Esophagus muscularis mucosa (tissue), 4 donors: ENCODE results near the gene ALS2. TPM values are rescaled to one million over a fixed set of nuclear protein-coding genes. Genes with fewer than 3 reads are reported as not detected.
"Not testable (repeated sequence)": the region's sequence is repeated elsewhere in the genome, so short reads cannot be mapped to it uniquely, and the experiment has no call there.

Source experiments
- DNase-seq: peaks from one replicate; pipeline ENCODE4 v3.0.0-alpha.2; 2017; ENCODE audit errors: extremely low spot score
- H3K27ac ChIP-seq, 4 donors: fragments of 200-600 bp; sonication (generic); replicated peaks in 1 of 4; 1 replicate in 3 of 4; 2 replicates in 1 of 4; pipeline ENCODE4 v1.5.1; 2016 to 2019; ENCODE audit warnings: mild to moderate bottlenecking in 1 of 4
- H3K27me3 ChIP-seq, 4 donors: fragments of 200-600 bp; sonication (generic); one replicate each; pipeline versions ENCODE4 v1.5.1 to v1.6.0; 2016 to 2019
- H3K36me3 ChIP-seq, 4 donors: fragments of 200-600 bp; sonication (generic); one replicate each; pipeline ENCODE4 v1.5.1; 2016 to 2019
- H3K4me1 ChIP-seq, 4 donors: fragments of 200-600 bp; sonication (generic); one replicate each; pipeline ENCODE4 v1.5.1; 2016 to 2019
- H3K4me3 ChIP-seq, 4 donors: fragments of 200-600 bp; sonication (generic); 1 replicate in 2 of 4; 2 replicates in 2 of 4; pipeline ENCODE4 v1.5.1; 2016 to 2019; ENCODE audit warnings: mild to moderate bottlenecking in 4 of 4, moderate library complexity in 1 of 4
- H3K9me3 ChIP-seq, 4 donors: fragments of 200-600 bp; sonication (generic); 1 replicate in 3 of 4; 2 replicates in 1 of 4; pipeline ENCODE4 v1.5.1; 2016 to 2019
- CTCF ChIP-seq, 3 experiments: fragments of 200-600 bp in 2 of 3; fragments of 450-650 bp in 1 of 3; sonication (generic) in 2 of 3; IDR thresholded peaks; one replicate each; pipeline ENCODE4 v1.5.1; 2017 to 2019; ENCODE audit warnings: antibody characterized with exemption in 3 of 3, mild to moderate bottlenecking in 2 of 3, moderate library complexity in 1 of 3
- EP300 ChIP-seq: sonication (generic); formaldehyde crosslinking; IDR thresholded peaks from one replicate; pipeline ENCODE4 v1.6.1; 2017; ENCODE audit warnings: antibody characterized with exemption
- POLR2A ChIP-seq: fragments of 450-650 bp; IDR thresholded peaks from one replicate; pipeline ENCODE4 v1.6.1; 2017; ENCODE audit warnings: antibody characterized with exemption, moderate library complexity, mild to moderate bottlenecking, low read depth
- POLR2AphosphoS5 ChIP-seq, 2 donors: sonication (generic); formaldehyde crosslinking; IDR thresholded peaks; one replicate each; pipeline ENCODE4 v1.6.1; 2017; ENCODE audit warnings: antibody characterized with exemption in 2 of 2
- WGBS: methylation state at CpG from one replicate; pipeline ENCODE4 v1.1.5; 2018; 5-methylcytosine and 5-hydroxymethylcytosine counted together
- intact Hi-C: fragments of 100-400 bp; cut with DNase I; formaldehyde crosslinking; loops from one replicate; pipeline ENCODE4 v1.15.1; 2023
- total RNA-seq, 4 donors: library from RNA; depleted of rRNA; stranded (reverse); fragments of >200 nt; gene quantifications; one replicate each; pipeline versions ENCODE4 v1.1.0 to v1.2.1, GENCODE V29; 2016

The ALS2 gene
- total RNA-seq, 4 donors from 2014 or later: 12.6 to 22.4 (median 17.0) TPM

GRCh38 chr2:201673546-201673945 lies 107.2 kb downstream of the ALS2 start:
- peak; percentile 29 for DNase-seq
- Histone ChIP-seq H3K36me3 (no peaks in the 10 kb centered on the region), H3K4me1 (no peaks in the 10 kb centered on the region), H3K4me3 (no peak overlapping the region), H3K27ac (no peak overlapping the region), H3K9me3 (no peaks in the 10 kb centered on the region), H3K27me3 (no peaks in the 10 kb centered on the region)
- TF ChIP-seq POLR2AphosphoS5 (IDR thresholded peaks at IDR 0.05) (no peak), CTCF (IDR thresholded peaks at IDR 0.05) (no peak), EP300 (no peak), POLR2A (no peak)
- WGBS: 77% methylated on average over 2 of the region's 2 CpGs
- intact Hi-C loops: no loop called here

DNA sequence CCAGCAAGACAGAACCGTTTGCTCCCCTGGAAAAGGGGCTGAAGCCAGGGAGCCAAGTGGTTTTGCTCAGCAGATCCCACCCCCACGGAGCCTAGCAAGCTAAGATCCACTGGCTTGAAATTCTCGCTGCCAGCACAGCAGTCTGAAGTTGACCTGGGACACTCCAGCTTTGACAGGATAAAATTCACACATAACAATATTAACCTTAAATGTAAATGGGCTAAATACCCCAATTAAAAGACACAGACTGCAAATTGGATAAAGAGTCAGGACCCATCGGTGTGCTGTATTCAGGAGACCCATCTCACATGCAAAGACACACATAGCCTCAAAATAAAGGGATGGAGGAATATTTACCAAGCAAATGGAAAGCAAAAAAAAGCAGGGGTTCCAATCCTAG lies 109.5 kb downstream of the ALS2 start:
- H3K36me3 ChIP-seq, H3K9me3 ChIP-seq, H3K27ac ChIP-seq, H3K27me3 ChIP-seq, H3K4me3 ChIP-seq, DNase-seq, H3K4me1 ChIP-seq, intact Hi-C loops: not testable (repeated sequence)
- 62% methylated on average over 4 of the region's 4 CpGs for WGBS

DNA sequence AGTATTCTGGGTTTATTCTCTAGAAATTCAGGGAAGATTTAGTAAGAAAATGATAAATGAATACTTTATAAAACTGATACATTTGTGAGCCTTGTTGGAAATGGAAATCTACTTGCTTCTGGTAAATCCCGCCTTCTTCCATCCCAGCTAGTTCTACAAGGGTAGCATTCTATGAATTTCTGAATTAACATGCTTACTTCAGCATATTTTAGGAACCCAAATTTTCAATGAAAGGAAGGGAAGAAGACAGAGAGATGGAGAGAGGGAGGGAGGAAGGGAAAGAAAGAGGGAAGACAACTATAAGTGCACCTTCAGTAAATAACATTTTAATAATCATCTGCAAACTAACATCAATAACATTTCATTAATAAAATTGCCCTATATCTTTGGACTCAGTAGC lies 110.9 kb downstream of the ALS2 start:
- TF ChIP-seq EP300 (no peak), POLR2AphosphoS5 (IDR thresholded peaks at IDR 0.05) (no peak), POLR2A (no peak), CTCF (IDR thresholded peaks at IDR 0.05) (no peak)
- Histone ChIP-seq H3K36me3 (no peaks in the 10 kb centered on the region), H3K4me1 (no peaks in the 10 kb centered on the region), H3K27me3 (no peaks in the 10 kb centered on the region), H3K4me3 (no peak overlapping the region), H3K9me3 (no peaks in the 10 kb centered on the region), H3K27ac (no peak overlapping the region)
- intact Hi-C loops: no loop called here
- 94% methylated on average over 1 of the region's 1 CpG for WGBS
- no peak for DNase-seq

DNA sequence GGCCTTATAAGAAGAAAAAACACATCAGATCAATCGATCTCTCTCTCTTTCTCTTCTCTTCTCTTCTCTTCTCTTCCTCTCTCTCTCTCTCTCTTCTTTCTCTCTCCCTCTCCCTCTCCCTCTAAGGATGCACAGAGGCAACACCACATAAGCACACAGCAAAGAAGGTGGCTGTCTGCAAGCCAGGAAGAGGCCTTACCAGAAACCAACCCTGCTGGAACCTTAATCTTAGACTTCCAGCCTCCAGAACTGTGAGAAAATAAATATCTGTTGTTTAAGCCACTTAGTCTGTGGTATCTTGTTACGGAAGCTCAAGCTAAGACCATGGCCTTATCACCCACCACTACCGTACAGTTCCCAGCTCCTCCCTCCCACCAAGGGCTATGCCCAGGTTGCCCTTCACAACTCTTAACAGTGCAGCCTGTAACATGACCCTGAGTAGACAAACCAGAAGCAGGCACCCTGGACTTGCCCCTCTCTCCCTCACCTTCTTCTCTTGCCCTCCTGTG lies 112.3 kb downstream of the ALS2 start:
- no peaks in the 10 kb centered on the region for H3K27me3 ChIP-seq
- no peaks in the 10 kb centered on the region for H3K9me3 ChIP-seq
- WGBS: 70% methylated on average over 3 of the region's 3 CpGs
- no peak for DNase-seq
- H3K4me1 ChIP-seq: no peaks in the 10 kb centered on the region
- intact Hi-C loops: no loop called here
- no peak overlapping the region for H3K4me3 ChIP-seq
- H3K36me3 ChIP-seq: no peaks in the 10 kb centered on the region
- no peak overlapping the region for H3K27ac ChIP-seq
- TF ChIP-seq POLR2A: no peak
- no peak for TF ChIP-seq CTCF (IDR thresholded peaks at IDR 0.05)

DNA sequence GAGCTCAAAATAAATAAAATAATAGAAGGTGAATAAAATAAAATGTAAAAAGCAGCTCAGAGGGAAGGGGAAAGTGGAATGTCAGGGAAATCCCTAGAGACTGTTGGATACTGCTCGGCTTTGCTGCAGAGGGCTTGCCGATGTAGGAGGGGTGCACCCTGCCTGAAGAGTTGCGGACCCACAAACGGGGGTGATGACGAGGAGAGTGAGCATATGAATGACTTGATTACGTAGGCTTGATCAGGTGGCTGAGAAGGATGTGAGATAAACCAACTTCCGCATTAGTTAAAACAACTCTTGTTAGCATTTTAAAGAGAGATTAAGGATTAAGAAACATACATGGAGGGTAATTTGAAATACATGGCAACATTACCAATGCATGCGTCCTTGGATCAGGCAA lies 116.4 kb downstream of the ALS2 start:
- Histone ChIP-seq H3K4me3 (no peak overlapping the region), H3K4me1 (no peaks in the 10 kb centered on the region), H3K36me3 (no peaks in the 10 kb centered on the region), H3K27me3 (no peaks in the 10 kb centered on the region), H3K27ac (no peak overlapping the region), H3K9me3 (no peaks in the 10 kb centered on the region)
- TF ChIP-seq EP300: no peak
- DNase-seq: no peak
- intact Hi-C loops: no loop called here
- WGBS: 68% methylated on average over 8 of the region's 8 CpGs

DNA sequence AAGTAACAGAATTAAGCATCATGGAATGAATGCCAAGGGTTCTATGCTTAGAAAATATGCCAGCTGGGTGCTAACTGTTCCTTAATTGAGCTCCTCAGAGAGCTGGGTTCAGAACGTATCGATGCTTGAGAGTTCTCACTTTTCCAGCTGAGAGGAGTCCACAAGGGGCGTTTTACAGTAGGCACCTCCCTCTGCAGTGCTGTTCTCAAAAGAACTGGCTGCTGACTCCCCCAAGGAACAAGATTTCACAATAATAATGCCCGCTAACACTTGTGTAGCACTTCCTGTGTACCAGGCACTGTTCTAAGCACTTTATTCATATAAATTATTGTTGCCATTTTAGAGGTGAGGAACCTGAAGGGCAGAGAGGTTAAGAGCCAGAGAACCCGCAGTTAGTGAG lies 119.4 kb downstream of the ALS2 start:
- Histone ChIP-seq H3K36me3 (no peaks in the 10 kb centered on the region), H3K4me1 (no peaks in the 10 kb centered on the region), H3K9me3 (no peaks in the 10 kb centered on the region), H3K4me3 (no peak overlapping the region), H3K27me3 (no peaks in the 10 kb centered on the region), H3K27ac (no peak overlapping the region)
- 55% methylated on average over 5 of the region's 5 CpGs for WGBS
- intact Hi-C loops: no loop called here
- no peak for DNase-seq
- TF ChIP-seq EP300: no peak
- TF ChIP-seq POLR2A: no peak
- no peak for TF ChIP-seq POLR2AphosphoS5 (IDR thresholded peaks at IDR 0.05)
- TF ChIP-seq CTCF (IDR thresholded peaks at IDR 0.05): no peak
